ENCODE data around the gene ORM1. TPM values are rescaled to one million over a fixed set of nuclear protein-coding genes. Genes with fewer than 3 reads are reported as not detected.
"Not testable (repeated sequence)": the region's sequence is repeated elsewhere in the genome, so short reads cannot be mapped to it uniquely, and the experiment has no call there.

Gene ORM1
- total and polyA plus RNA-seq, 10 of the 15 experiments (the other 5 are each of a cell fraction or from before 2014, with no cell fraction given), result 4.4 TPM; not detected in 9

GRCh38 chr9:114329625-114330022 is 6.7 kb downstream of the ORM1 start, which contains the start of gene ORM2:
Gene ORM2 (plus strand): TSS chr9:114329869. CDS start chr9:114329905, 36 bp downstream.
- in situ Hi-C loops (cut with MboI); H3K4me3 ChIP-seq; DNase-seq (ENCODE audit: low read depth, low spot score); intact Hi-C loops (cut with micrococcal nuclease; ENCODE audit: unreplicated experiment); FAIRE-seq; H2AFZ ChIP-seq (ENCODE audit: control insufficient read depth, low read depth, low read length); H3K9ac ChIP-seq (ENCODE audit: control insufficient read depth, insufficient read depth, low read length); H3K27me3 ChIP-seq (replicated peaks in 1 of 2; ENCODE audit: control insufficient read depth in 2 of 2, insufficient read depth in 2 of 2, low read length in 1 of 2); BruUV-seq (replicated peaks); POLR2A ChIA-PET; H3K9me3 ChIP-seq (replicated peaks; ENCODE audit: control insufficient read depth, insufficient read depth, low read length); CTCF ChIA-PET; H3K4me2 ChIP-seq (ENCODE audit: control insufficient read depth, insufficient read depth); H3K4me1 ChIP-seq (ENCODE audit: control insufficient read depth, insufficient read depth, low read length); RAD21 ChIA-PET (ENCODE audit: unreplicated experiment); H4K20me1 ChIP-seq (ENCODE audit: control insufficient read depth, insufficient read depth); H3K36me3 ChIP-seq (ENCODE audit: control insufficient read depth in 2 of 2, insufficient read depth in 2 of 2, low read length in 1 of 2); H3K79me2 ChIP-seq (ENCODE audit: control insufficient read depth, insufficient read depth, low read length); SMC1A ChIA-PET (ENCODE audit: uncharacterized antibody, unreplicated experiment); H3K27ac ChIP-seq (ENCODE audit: control insufficient read depth, insufficient read depth): not testable (repeated sequence)
- ATAC-seq, result peak; percentile 5; the same call in 2 of the 3 replicates
- WGBS (ENCODE audit: insufficient coverage, insufficient replicate concordance, low lambda C conversion rate, missing lambda C conversion rate), result no CpG with 5 or more reads among the region's 10 CpGs

- Histone ChIP-seq H3K27ac (ENCODE audit: control insufficient read depth, insufficient read depth) (no peak overlapping the region), H3K79me2 (ENCODE audit: control insufficient read depth, insufficient read depth, low read length) (no peaks in the 10 kb centered on the region), H3K9ac (ENCODE audit: control insufficient read depth, insufficient read depth, low read length) (no peak overlapping the region), H2AFZ (ENCODE audit: control insufficient read depth, low read depth, low read length) (no peak overlapping the region), H3K4me2 (ENCODE audit: control insufficient read depth, insufficient read depth) (no peak overlapping the region), H3K4me1 (ENCODE audit: control insufficient read depth, insufficient read depth, low read length) (no peaks in the 10 kb centered on the region), H3K27me3 (replicated peaks in 1 of 2; ENCODE audit: control insufficient read depth in 2 of 2, insufficient read depth in 2 of 2, low read length in 1 of 2) (no peaks in the 10 kb centered on the region), H3K4me3 (no peak overlapping the region), H3K9me3 (replicated peaks; ENCODE audit: control insufficient read depth, insufficient read depth, low read length) (peaks cover 3% of the 10 kb centered on the region; the same call in 2 of the 3 replicates), H4K20me1 (ENCODE audit: control insufficient read depth, insufficient read depth) (no peaks in the 10 kb centered on the region), H3K36me3 (ENCODE audit: control insufficient read depth in 2 of 2, insufficient read depth in 2 of 2, low read length in 1 of 2) (peaks cover 2 to 10% of the 10 kb centered on the region in 2 experiments; a peak in 3 of 4 replicates)
- BruUV-seq (replicated peaks), result no TSS peak
- SMC1A ChIA-PET (ENCODE audit: uncharacterized antibody, unreplicated experiment), result no interaction called here
- 69% methylated on average over 10 of the region's 10 CpGs for WGBS (ENCODE audit: insufficient coverage, insufficient replicate concordance, low lambda C conversion rate, missing lambda C conversion rate)
- RAD21 ChIA-PET (ENCODE audit: unreplicated experiment), result no interaction called here
- ATAC-seq (0 out of 3 replicates have a peak, but pooled peaks have one; percentile 5), DNase-seq (ENCODE audit: low read depth, low spot score) (no peak), FAIRE-seq (no peak)
- POLR2A ChIA-PET, result no interaction called here
- TF ChIP-seq TAF1 (IDR thresholded peaks at IDR 0.05; ENCODE audit: borderline replicate concordance, low read depth, low read length) (no peak), FOXM1 (IDR thresholded peaks at IDR 0.05; ENCODE audit: low read depth, low read length) (no peak), ZSCAN29 (IDR thresholded peaks at IDR 0.05) (no peak)
- in situ Hi-C loops (cut with MboI) (no loop called here), intact Hi-C loops (cut with micrococcal nuclease; ENCODE audit: unreplicated experiment) (no loop called here)
- CTCF ChIA-PET, result no interaction called here
Observed at GRCh38 chr9:114330636-114331035, 7.7 kb downstream of the ORM1 start.

GRCh38 chr9:114331229-114332195 is 8.6 kb downstream of the ORM1 start:
- SMC1A ChIA-PET (ENCODE audit: uncharacterized antibody, unreplicated experiment); in situ Hi-C loops (cut with MboI); FAIRE-seq; H4K20me1 ChIP-seq (ENCODE audit: control insufficient read depth, insufficient read depth); H3K9ac ChIP-seq (ENCODE audit: control insufficient read depth, insufficient read depth, low read length); POLR2A ChIA-PET; intact Hi-C loops (cut with micrococcal nuclease; ENCODE audit: unreplicated experiment); H3K4me3 ChIP-seq; DNase-seq (ENCODE audit: low read depth, low spot score); RAD21 ChIA-PET (ENCODE audit: unreplicated experiment); H3K9me3 ChIP-seq (replicated peaks; ENCODE audit: control insufficient read depth, insufficient read depth, low read length); H3K4me2 ChIP-seq (ENCODE audit: control insufficient read depth, insufficient read depth); H3K79me2 ChIP-seq (ENCODE audit: control insufficient read depth, insufficient read depth, low read length); H3K4me1 ChIP-seq (ENCODE audit: control insufficient read depth, insufficient read depth, low read length); BruUV-seq (replicated peaks); H3K27me3 ChIP-seq (replicated peaks in 1 of 2; ENCODE audit: control insufficient read depth in 2 of 2, insufficient read depth in 2 of 2, low read length in 1 of 2); CTCF ChIA-PET; H3K27ac ChIP-seq (ENCODE audit: control insufficient read depth, insufficient read depth); H3K36me3 ChIP-seq (ENCODE audit: control insufficient read depth in 2 of 2, insufficient read depth in 2 of 2, low read length in 1 of 2); H2AFZ ChIP-seq (ENCODE audit: control insufficient read depth, low read depth, low read length): not testable (repeated sequence)
- ATAC-seq, result peak; percentile 12
- WGBS (ENCODE audit: insufficient coverage, insufficient replicate concordance, low lambda C conversion rate, missing lambda C conversion rate), result 63% methylated on average over 15 of the region's 19 CpGs

All from GM12878 (cell line).